ENCODE results near the gene SERPINA3.

DNA sequence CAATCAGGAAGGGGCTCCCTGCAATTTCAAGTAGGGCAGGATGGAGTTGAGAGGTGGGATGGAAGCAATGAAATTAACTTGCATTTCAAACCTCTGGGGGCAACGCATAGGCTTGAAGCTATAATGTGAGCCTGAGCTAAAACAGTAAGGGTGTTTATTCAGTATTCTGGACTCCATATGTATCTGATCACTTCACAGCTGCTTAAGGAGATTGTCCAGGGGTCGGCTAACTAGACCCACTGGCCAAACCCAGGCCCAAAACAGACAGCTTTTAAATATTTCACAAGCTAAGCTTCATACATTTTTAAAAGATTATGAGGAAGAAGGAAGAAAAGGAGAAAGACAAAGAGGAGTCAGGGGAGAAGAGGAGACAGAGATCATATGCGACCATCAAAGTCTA is 6.8 kb upstream of the SERPINA3 start:
- TF ChIP-seq, protein P1, sequence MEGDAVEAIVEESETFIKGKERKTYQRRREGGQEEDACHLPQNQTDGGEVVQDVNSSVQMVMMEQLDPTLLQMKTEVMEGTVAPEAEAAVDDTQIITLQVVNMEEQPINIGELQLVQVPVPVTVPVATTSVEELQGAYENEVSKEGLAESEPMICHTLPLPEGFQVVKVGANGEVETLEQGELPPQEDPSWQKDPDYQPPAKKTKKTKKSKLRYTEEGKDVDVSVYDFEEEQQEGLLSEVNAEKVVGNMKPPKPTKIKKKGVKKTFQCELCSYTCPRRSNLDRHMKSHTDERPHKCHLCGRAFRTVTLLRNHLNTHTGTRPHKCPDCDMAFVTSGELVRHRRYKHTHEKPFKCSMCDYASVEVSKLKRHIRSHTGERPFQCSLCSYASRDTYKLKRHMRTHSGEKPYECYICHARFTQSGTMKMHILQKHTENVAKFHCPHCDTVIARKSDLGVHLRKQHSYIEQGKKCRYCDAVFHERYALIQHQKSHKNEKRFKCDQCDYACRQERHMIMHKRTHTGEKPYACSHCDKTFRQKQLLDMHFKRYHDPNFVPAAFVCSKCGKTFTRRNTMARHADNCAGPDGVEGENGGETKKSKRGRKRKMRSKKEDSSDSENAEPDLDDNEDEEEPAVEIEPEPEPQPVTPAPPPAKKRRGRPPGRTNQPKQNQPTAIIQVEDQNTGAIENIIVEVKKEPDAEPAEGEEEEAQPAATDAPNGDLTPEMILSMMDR (IDR thresholded peaks at IDR 0.05): no peak
- no peak for TF ChIP-seq POLR2A (IDR thresholded peaks at IDR 0.05)

Measured in testis (tissue), 2 donors.